GM13977 (cell line): Measurements from ENCODE around the gene SHE.

Experiments
- DNase-seq: peaks from one replicate; pipeline ENCODE4 v3.0.0; 2012; ENCODE audit warnings: low spot score
- in situ Hi-C: fragments of 300-500 bp; cut with MboI; formaldehyde crosslinking; loops from one replicate; pipeline ENCODE4 v1.12.0; 2022; ENCODE audit warnings: low sequenced_read_pairs, low pct_unique_long_range_greater_than_20kb, mixed read lengths, inconsistent platforms; ENCODE audit not compliant: unreplicated experiment
- TF ChIP-seq, protein P1 (sequence below): IDR thresholded peaks from 2 replicates; pipeline ENCODE4 v1.5.1; 2012; ENCODE audit warnings: mild to moderate bottlenecking, control low read depth; ENCODE audit not compliant: insufficient read depth; ENCODE audit errors: extremely low read depth, missing control alignments

Gene SHE

GRCh38 chr1:154454386-154455120, 47.7 kb downstream of the SHE start:
- no peak for DNase-seq
- in situ Hi-C loops, result no loop called here
- TF ChIP-seq, protein P1, sequence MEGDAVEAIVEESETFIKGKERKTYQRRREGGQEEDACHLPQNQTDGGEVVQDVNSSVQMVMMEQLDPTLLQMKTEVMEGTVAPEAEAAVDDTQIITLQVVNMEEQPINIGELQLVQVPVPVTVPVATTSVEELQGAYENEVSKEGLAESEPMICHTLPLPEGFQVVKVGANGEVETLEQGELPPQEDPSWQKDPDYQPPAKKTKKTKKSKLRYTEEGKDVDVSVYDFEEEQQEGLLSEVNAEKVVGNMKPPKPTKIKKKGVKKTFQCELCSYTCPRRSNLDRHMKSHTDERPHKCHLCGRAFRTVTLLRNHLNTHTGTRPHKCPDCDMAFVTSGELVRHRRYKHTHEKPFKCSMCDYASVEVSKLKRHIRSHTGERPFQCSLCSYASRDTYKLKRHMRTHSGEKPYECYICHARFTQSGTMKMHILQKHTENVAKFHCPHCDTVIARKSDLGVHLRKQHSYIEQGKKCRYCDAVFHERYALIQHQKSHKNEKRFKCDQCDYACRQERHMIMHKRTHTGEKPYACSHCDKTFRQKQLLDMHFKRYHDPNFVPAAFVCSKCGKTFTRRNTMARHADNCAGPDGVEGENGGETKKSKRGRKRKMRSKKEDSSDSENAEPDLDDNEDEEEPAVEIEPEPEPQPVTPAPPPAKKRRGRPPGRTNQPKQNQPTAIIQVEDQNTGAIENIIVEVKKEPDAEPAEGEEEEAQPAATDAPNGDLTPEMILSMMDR, result no peak

DNA sequence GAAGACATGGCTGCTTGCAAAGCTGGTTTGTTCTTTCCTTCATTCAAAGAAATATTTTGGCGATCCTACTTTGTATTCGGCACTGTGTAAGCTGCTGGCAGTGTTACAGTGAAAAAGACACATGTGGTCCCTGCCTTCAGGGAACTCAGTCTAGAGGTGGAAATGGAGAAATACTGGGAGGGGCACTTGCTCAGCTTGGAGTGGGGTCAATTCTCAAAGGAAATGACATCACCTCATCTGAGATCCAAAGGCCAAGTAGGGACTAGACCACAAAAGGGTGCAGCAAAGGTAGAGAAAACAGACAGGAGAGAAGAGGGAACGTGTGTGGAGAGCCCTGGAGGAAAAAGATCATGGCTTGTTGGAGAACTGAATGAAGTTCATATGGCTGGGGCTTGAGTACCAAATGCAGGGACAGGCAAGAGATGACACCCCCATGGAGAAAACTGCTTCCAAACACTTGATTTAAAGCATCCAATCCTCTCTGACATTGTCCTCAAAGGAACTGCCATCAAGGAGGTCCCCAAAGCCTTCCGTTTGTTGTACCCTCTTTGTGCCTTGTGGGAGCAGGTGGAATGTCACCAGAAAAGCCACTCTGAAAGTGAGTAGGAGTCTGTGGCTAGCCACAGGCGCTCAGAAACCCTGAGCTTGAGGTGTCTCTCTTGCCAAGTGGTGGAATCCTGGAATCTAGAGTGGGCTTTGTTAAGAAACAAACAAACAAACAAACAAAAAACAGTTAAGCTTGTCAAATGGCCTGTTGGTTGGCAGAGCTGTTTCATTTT, 48.4 kb downstream of the SHE start:
- TF ChIP-seq, protein P1, result no peak
- in situ Hi-C loops, result no loop called here
- no peak for DNase-seq

DNA sequence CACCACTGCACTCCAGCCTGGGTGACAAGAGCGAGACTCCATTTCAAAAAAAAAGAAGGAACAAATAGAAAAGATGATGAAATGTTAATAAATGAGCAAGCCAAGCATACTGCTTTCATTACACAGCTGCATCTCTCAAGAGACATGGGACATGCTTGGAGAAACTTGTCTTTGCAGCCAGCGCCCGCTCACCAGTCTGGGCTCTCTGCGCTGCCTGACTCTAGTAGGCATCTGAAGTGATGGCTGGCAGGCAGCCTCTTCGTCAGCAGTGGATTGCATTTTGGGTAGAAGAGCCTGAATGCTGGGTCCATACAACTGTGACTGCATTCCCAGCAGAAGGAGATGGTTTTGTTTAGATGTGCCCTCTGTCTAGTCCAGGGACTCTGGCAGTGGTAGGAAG, 49.1 kb downstream of the SHE start:
- no peak for DNase-seq
- in situ Hi-C loops, result no loop called here
- TF ChIP-seq, protein P1, result no peak

- DNase-seq, result no peak
- in situ Hi-C loops, result no loop called here
- TF ChIP-seq, protein P1, result no peak
These were observed 53.8 kb downstream of the SHE start for GRCh38 chr1:154448331-154448811.

DNA sequence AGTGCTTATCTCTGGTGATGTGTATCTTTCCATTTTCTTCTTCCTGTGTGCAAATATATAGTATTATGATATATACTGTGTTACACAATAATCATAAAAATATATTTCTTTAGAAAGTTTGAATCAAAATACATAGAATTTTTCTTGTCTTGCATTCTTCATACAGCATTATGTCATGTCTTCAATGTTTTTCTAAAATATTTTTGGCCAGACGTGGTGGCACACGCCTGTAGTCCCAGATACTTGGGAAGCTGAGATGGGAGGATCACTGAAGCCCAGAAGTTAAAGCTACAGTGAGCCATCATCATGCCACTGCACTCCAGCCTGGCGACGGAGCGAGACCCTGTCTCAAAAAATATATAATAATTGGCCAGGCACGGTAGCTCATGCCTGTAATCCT, 55.4 kb downstream of the SHE start:
- in situ Hi-C loops, result no loop called here
- TF ChIP-seq, protein P1, result no peak
- DNase-seq, result no peak

GRCh38 chr1:154446292-154446691, 55.9 kb downstream of the SHE start:
- DNase-seq, result no peak
- TF ChIP-seq, protein P1, result no peak
- in situ Hi-C loops, result no loop called here
